Mesothelial cell of epicardium (in vitro differentiated cells): Measurements from ENCODE around the gene SAC3D1. TPM values are rescaled to one million over a fixed set of nuclear protein-coding genes. Genes with fewer than 3 reads are reported as not detected.

Experiments
- DNase-seq, 2 experiments: peaks; one replicate each; pipeline ENCODE4 v3.0.0; 2021; ENCODE audit warnings: low spot score in 2 of 2; ENCODE audit not compliant: unreplicated experiment in 2 of 2
- H3K27ac Mint-ChIP-seq: 2 replicates; pipeline ENCODE4 v1.8.0; 2021; ENCODE audit warnings: mixed read lengths
- H3K27me3 Mint-ChIP-seq: 2 replicates; pipeline ENCODE4 v1.8.0; 2021; ENCODE audit warnings: low read depth, mixed read lengths
- H3K36me3 Mint-ChIP-seq: 2 replicates; pipeline ENCODE4 v1.8.0; 2021; ENCODE audit warnings: mixed read lengths
- H3K4me1 Mint-ChIP-seq: 2 replicates; pipeline ENCODE4 v1.8.0; 2021; ENCODE audit warnings: mixed read lengths
- H3K4me3 Mint-ChIP-seq: 2 replicates; pipeline ENCODE4 v1.8.0; 2021; ENCODE audit warnings: mild to moderate bottlenecking, moderate library complexity, mixed read lengths
- H3K9me3 Mint-ChIP-seq: 2 replicates; pipeline ENCODE4 v1.8.0; 2021; ENCODE audit warnings: mixed read lengths
- total RNA-seq: library from RNA; stranded (reverse); gene quantifications from 3 replicates; pipeline ENCODE4 v1.2.1, GENCODE V29; 2021
- TF ChIP-seq, protein P1 (sequence below): fragments of 200-600 bp; sonication (generic); IDR thresholded peaks from one replicate; pipeline ENCODE4 v1.5.0; 2021; ENCODE audit warnings: antibody characterized with exemption; ENCODE audit not compliant: unreplicated experiment

The SAC3D1 gene
- total RNA-seq, 1 donor from 2014 or later: 16.1 TPM

DNA sequence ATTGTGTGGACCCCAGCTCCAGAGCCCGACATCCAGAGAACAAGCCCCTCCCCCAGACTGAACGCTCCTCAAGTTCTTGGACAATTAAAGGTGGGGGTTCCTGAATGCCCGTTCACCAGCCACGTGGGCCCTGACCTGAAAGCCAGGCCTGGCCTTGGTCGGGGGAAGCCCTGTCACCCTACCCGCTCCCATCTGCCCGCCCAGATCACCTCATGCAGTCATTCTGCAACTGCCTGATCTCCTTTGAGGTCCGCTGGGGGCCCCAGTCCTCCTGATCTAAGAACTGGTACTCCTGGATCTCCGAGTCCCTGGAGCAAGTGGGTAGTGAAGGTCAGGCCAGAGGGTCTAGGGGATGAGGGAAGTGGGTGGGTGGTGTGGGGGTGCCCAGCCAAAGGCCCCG lies 26.4 kb downstream of the SAC3D1 start:
- Mint-ChIP-seq H3K27me3 (no peaks in the 10 kb centered on the region), H3K4me3 (no peak overlapping the region), H3K4me1 (no peaks in the 10 kb centered on the region), H3K9me3 (no peaks in the 10 kb centered on the region), H3K36me3 (no peaks in the 10 kb centered on the region), H3K27ac (no peak overlapping the region)
- TF ChIP-seq, protein P1, sequence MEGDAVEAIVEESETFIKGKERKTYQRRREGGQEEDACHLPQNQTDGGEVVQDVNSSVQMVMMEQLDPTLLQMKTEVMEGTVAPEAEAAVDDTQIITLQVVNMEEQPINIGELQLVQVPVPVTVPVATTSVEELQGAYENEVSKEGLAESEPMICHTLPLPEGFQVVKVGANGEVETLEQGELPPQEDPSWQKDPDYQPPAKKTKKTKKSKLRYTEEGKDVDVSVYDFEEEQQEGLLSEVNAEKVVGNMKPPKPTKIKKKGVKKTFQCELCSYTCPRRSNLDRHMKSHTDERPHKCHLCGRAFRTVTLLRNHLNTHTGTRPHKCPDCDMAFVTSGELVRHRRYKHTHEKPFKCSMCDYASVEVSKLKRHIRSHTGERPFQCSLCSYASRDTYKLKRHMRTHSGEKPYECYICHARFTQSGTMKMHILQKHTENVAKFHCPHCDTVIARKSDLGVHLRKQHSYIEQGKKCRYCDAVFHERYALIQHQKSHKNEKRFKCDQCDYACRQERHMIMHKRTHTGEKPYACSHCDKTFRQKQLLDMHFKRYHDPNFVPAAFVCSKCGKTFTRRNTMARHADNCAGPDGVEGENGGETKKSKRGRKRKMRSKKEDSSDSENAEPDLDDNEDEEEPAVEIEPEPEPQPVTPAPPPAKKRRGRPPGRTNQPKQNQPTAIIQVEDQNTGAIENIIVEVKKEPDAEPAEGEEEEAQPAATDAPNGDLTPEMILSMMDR: no peak
- no peak for DNase-seq

DNA sequence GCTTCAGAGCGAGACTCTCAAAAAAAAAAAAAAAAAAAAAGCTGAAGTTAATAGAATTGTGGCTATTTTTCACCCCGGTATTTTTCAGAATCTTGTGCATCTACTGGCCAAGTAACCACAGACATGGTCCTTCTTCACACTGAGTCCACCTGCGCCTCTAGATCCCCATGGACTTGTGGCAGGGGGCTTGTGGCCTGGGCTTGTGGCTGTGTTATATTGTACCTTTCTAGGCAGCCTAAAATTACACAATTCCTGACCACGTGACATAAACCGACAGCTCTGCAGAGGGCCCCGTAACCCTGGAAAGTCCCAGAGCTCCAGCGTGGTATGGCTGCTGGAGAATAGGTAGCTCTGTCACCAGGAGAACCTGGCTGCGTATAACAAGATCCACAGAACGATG lies 28.2 kb downstream of the SAC3D1 start:
- DNase-seq: no peak
- H3K36me3 Mint-ChIP-seq: no peaks in the 10 kb centered on the region
- TF ChIP-seq, protein P1: no peak
- no peaks in the 10 kb centered on the region for H3K9me3 Mint-ChIP-seq
- no peaks in the 10 kb centered on the region for H3K27me3 Mint-ChIP-seq
- no peak overlapping the region for H3K27ac Mint-ChIP-seq
- no peak overlapping the region for H3K4me3 Mint-ChIP-seq
- H3K4me1 Mint-ChIP-seq: no peaks in the 10 kb centered on the region

DNA sequence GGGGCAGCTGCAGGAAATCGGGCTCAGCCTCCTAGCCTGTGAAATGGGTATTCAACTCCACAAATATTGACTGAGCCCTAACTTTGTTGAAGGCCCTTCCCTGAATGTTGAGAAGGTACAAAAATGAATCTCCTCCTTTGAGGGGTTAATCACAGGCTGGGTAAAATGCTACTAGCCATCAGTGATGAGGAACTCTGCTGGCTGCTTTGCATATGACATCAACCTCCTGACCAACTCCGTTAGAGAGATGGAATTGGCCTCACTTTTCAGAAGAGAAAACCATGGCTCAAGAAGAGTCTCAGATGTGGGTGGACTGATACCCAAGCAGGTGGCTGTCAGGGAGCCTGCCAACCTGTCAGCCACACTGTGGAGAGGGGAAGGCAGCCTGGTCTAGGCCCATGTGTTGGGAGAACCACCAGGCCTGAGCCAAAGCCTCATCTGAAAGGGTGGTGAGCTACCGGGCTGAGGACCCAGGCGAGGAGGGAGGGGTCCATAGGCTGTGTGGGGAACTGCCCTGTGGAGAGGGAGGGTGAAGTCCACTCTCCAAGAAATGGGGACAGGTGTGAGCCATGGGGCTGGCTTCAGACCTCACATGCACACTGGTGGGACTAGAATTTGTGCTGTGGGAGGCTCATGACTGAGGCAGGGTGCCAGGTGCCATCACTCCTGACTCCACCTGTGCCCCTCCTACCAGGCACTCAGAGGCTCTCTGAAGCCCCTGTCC lies 31.1 kb downstream of the SAC3D1 start:
- H3K9me3 Mint-ChIP-seq: no peaks in the 10 kb centered on the region
- H3K36me3 Mint-ChIP-seq: no peaks in the 10 kb centered on the region
- no peaks in the 10 kb centered on the region for H3K27me3 Mint-ChIP-seq
- H3K4me1 Mint-ChIP-seq: no peaks in the 10 kb centered on the region
- H3K4me3 Mint-ChIP-seq: no peak overlapping the region
- no peak for DNase-seq
- H3K27ac Mint-ChIP-seq: no peak overlapping the region
- TF ChIP-seq, protein P1: no peak

DNA sequence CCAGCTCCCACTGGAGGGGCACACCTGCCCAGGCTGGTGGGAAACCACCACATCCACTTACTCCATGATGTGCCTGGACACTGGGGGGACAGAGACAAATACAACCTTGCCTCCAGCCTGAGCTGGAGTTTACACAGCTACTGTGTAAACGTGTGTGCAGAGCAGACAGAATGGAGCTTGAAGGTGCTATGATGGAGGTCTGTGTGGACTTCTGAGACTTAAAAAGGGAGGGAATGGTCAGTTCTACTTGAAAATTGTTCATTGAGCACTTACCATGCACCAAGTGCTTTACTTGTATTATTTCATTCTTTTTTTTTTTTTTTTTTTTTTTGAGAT lies 31.6 kb downstream of the SAC3D1 start:
- TF ChIP-seq, protein P1: no peak
- no peak overlapping the region for H3K27ac Mint-ChIP-seq

DNA sequence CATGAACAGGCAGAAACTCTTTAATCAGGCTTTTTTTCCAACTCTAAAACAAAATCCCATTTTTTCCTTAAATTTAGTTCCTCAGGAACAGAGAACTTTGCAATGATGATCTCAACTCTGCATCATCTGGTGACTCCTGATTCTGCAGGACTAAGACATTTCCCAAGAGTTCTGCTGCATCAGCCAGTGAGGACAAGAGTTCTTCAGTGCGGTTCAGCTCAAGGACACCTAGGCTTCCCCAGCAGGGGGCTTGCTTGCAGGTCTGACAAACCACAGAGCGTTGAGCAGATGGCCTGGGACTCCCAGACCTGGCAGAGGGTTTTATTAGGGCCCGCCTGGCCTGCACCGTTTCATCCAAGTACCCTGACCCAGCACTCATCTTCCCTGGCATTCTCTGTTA lies 36.4 kb downstream of the SAC3D1 start:
- H3K36me3 Mint-ChIP-seq: peaks cover 12% of the 10 kb centered on the region
- H3K4me1 Mint-ChIP-seq: no peaks in the 10 kb centered on the region
- no peak overlapping the region for H3K27ac Mint-ChIP-seq
- no peaks in the 10 kb centered on the region for H3K27me3 Mint-ChIP-seq
- TF ChIP-seq, protein P1: no peak
- H3K4me3 Mint-ChIP-seq: no peak overlapping the region
- no peaks in the 10 kb centered on the region for H3K9me3 Mint-ChIP-seq
- no peak for DNase-seq

More for the DNA sequence above, 31.6 kb downstream of the SAC3D1 start:
- Mint-ChIP-seq H3K4me3 (no peak overlapping the region), H3K36me3 (no peaks in the 10 kb centered on the region), H3K27me3 (no peaks in the 10 kb centered on the region), H3K4me1 (no peaks in the 10 kb centered on the region), H3K9me3 (no peaks in the 10 kb centered on the region)
- no peak for DNase-seq
